Skeletal muscle tissue (tissue), 2 donors: ENCODE measurements around the gene APC. TPM values are rescaled to one million over a fixed set of nuclear protein-coding genes. Genes with fewer than 3 reads are reported as not detected.

ENCODE experiments used
- small RNA-seq: library from RNA; depleted of rRNA; stranded (forward); fragments of <200 nt; gene quantifications from one replicate; pipeline ENCODE3, GENCODE V24; 2014
- total RNA-seq: library from RNA; depleted of rRNA; stranded (reverse); fragments of >200 nt; gene quantifications from one replicate; pipeline ENCODE4 v1.2.3, GENCODE V29; 2014

APC gene
- total RNA-seq, 1 donor from 2014 or later, result 41.8 TPM

Small RNA genes lying within 50 kb of the gene (small RNA-seq; reads per million reads assigned to genes)
- gene RNU6-482P, result not detected

Other genes with a start within 250 kb of the APC start
- gene SRP19, start 123.4 kb downstream of the APC start, total RNA-seq, result 13.6 TPM
- gene REEP5, start 184.3 kb downstream of the APC start, total RNA-seq, result 26.1 TPM
- 48.5 TPM for gene DCP2, start 238.9 kb downstream of the APC start, total RNA-seq